Measurements from ENCODE around the gene OGDH.

DNA sequence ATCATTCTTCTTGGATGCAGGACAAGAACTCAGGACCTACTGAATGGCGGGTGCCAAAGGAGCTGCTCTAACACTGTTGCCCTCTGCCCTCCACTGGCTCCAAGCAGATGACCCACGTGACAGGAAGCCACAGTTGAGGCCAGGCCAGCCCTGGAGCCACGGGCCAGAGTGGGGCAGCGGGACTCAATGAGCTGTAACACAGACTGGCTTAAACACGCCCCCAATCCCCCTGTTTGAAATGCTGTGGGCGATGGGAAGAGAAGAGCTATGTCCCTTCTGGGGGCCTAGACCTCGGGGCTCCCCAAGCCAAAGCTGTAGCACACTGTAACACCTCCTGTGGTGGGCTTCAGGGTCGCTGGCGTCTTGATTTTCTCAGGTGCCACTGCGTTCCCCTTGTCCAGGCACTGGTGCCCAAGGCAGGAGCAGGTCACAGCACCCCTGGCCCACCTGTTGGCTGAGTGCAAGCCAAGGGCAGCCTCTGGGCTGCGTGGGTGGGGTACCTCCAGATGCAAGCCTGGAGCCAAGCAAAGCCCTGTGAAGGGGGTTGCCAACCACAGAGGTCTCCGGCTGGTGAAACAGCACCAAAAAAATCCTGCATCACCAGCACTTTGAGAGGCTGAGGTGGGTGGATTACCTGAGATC is 123.6 kb downstream of the OGDH start:
- TF ChIP-seq, protein P1, sequence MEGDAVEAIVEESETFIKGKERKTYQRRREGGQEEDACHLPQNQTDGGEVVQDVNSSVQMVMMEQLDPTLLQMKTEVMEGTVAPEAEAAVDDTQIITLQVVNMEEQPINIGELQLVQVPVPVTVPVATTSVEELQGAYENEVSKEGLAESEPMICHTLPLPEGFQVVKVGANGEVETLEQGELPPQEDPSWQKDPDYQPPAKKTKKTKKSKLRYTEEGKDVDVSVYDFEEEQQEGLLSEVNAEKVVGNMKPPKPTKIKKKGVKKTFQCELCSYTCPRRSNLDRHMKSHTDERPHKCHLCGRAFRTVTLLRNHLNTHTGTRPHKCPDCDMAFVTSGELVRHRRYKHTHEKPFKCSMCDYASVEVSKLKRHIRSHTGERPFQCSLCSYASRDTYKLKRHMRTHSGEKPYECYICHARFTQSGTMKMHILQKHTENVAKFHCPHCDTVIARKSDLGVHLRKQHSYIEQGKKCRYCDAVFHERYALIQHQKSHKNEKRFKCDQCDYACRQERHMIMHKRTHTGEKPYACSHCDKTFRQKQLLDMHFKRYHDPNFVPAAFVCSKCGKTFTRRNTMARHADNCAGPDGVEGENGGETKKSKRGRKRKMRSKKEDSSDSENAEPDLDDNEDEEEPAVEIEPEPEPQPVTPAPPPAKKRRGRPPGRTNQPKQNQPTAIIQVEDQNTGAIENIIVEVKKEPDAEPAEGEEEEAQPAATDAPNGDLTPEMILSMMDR (IDR thresholded peaks at IDR 0.05), result no peak
- TF ChIP-seq POLR2A (IDR thresholded peaks at IDR 0.05), result no peak

Data from Peyer's patch (tissue), 4 donors.